A549 (cell line): ENCODE measurements around the gene NR3C2. TPM values are rescaled to one million over a fixed set of nuclear protein-coding genes. Genes with fewer than 3 reads are reported as not detected.

Source experiments
- ATAC-seq, 2 experiments: fragments of 200-7000 bp in 1 of 2; fragments of >200 bp in 1 of 2; cut with Nextera tagmentation in 1 of 2; cut with Tn5 transposase in 1 of 2; 3 replicates each; pipeline versions ENCODE4 v1.8.0 to v1.9.1; 2018 to 2020; ENCODE audit warnings: mild to moderate bottlenecking in 1 of 2, moderate library complexity in 1 of 2
- CTCF ChIA-PET: fragments of 300-600 bp; sonication (Branson Sonifier 250); formaldehyde crosslinking; extraction: SDS; loops from one replicate; lab custom pipeline; 2021; ENCODE audit warnings: antibody characterized with exemption, inconsistent platforms; lab: Yijun Ruan, JAX
- POLR2A ChIA-PET: fragments of 350-600 bp; formaldehyde crosslinking; extraction: SDS; loops from one replicate; lab custom pipeline; 2021; ENCODE audit warnings: antibody characterized with exemption, inconsistent platforms; lab: Yijun Ruan, JAX
- DNase-seq, 2 experiments: peaks; one replicate each; pipeline versions ENCODE4 v3.0.0 to v3.0.0-alpha.2; 2011 to 2016; ENCODE audit warnings: low read depth in 1 of 2, low spot score in 1 of 2
- FAIRE-seq: peaks from 2 replicates; lab custom pipeline; 2011; peaks lifted over from hg19 to GRCh38; lab: Jason Lieb, UNC
- H3K27ac ChIP-seq, 2 experiments: fragments of >200 bp; sonication (Bioruptor Twin); formaldehyde crosslinking; 3 replicates each; pipeline ENCODE4 v1.5.1; 2016 to 2017
- H3K4me1 ChIP-seq: fragments of >200 bp; sonication (Bioruptor Twin); formaldehyde crosslinking; 3 replicates; pipeline ENCODE4 v1.6.1; 2016
- H3K4me2 ChIP-seq: fragments of >200 bp; sonication (Bioruptor Twin); formaldehyde crosslinking; 3 replicates; pipeline ENCODE4 v1.6.1; 2016
- H3K4me3 ChIP-seq: fragments of >200 bp; sonication (Bioruptor Twin); formaldehyde crosslinking; 3 replicates; pipeline ENCODE4 v1.5.1; 2016
- H3K9me3 ChIP-seq: fragments of >200 bp; sonication (Bioruptor Twin); formaldehyde crosslinking; 3 replicates; pipeline ENCODE4 v1.6.1; 2016
- BHLHE40 ChIP-seq: IDR thresholded peaks from 2 replicates; pipeline ENCODE4 v1.6.1; 2012; ENCODE audit warnings: low read depth, low read length, inconsistent platforms
- CBX8 ChIP-seq: fragments of 200-600 bp; sonication (generic); IDR thresholded peaks from 2 replicates; pipeline ENCODE4 v1.6.1; 2016
- CEBPB ChIP-seq, 2 experiments: fragments of >200 bp in 1 of 2; sonication (Bioruptor Twin) in 1 of 2; formaldehyde crosslinking in 1 of 2; IDR thresholded peaks; 2 replicates each; pipeline ENCODE4 v1.6.1; 2012 to 2016
- CHD4 ChIP-seq: fragments of 200-600 bp; sonication (generic); IDR thresholded peaks from 2 replicates; pipeline ENCODE4 v1.6.1; 2016; ENCODE audit warnings: antibody characterized with exemption, mild to moderate bottlenecking, borderline replicate concordance
- E2F6 ChIP-seq: IDR thresholded peaks from 2 replicates; pipeline ENCODE4 v1.6.1; 2012; ENCODE audit warnings: low read depth, borderline replicate concordance
- EHF ChIP-seq: fragments of 250-450 bp; sonication (Bioruptor Pico); IDR thresholded peaks from 2 replicates; pipeline ENCODE4 v1.5.0; 2020; ENCODE audit warnings: mild to moderate bottlenecking
- ESRRA ChIP-seq: fragments of 150-350 bp; IDR thresholded peaks from 2 replicates; pipeline ENCODE4 v1.6.1; 2014; ENCODE audit warnings: mild to moderate bottlenecking, low read length, borderline replicate concordance
- FOSB ChIP-seq: fragments of 250-450 bp; sonication (Bioruptor Pico); IDR thresholded peaks from 2 replicates; pipeline ENCODE4 v1.5.0; 2020; ENCODE audit warnings: mild to moderate bottlenecking, moderate library complexity
- FOXS1 ChIP-seq: fragments of 250-450 bp; sonication (Bioruptor Pico); IDR thresholded peaks from 2 replicates; pipeline ENCODE4 v1.5.0; 2020; ENCODE audit warnings: mild to moderate bottlenecking, moderate library complexity
- HMGXB4 ChIP-seq: fragments of 250-450 bp; sonication (Bioruptor Pico); IDR thresholded peaks from 2 replicates; pipeline ENCODE4 v1.5.0; 2021; ENCODE audit warnings: mild to moderate bottlenecking, moderate library complexity, borderline replicate concordance
- HOXA7 ChIP-seq: fragments of 250-450 bp; sonication (Bioruptor Pico); IDR thresholded peaks from 2 replicates; pipeline ENCODE4 v1.5.0; 2020; ENCODE audit warnings: mild to moderate bottlenecking, moderate library complexity
- JUN ChIP-seq, 2 experiments: fragments of >200 bp; sonication (Bioruptor Twin); formaldehyde crosslinking; IDR thresholded peaks; 2 replicates in 1 of 2; 3 replicates in 1 of 2; pipeline ENCODE4 v1.6.1; 2016 to 2017
- KDM1A ChIP-seq: fragments of 200-600 bp; sonication (generic); IDR thresholded peaks from 2 replicates; pipeline ENCODE4 v1.6.1; 2016; ENCODE audit warnings: low read depth, mild to moderate bottlenecking
- KDM5A ChIP-seq: fragments of 200-600 bp; sonication (generic); IDR thresholded peaks from 2 replicates; pipeline ENCODE4 v1.6.1; 2016; ENCODE audit warnings: antibody characterized with exemption, mild to moderate bottlenecking
- MAX ChIP-seq: IDR thresholded peaks from 2 replicates; pipeline ENCODE4 v1.6.1; 2012
- MYC ChIP-seq: IDR thresholded peaks from 2 replicates; pipeline ENCODE4 v1.6.1; 2012; ENCODE audit warnings: mild to moderate bottlenecking, inconsistent platforms, low read length, improper control_type of control experiment, borderline replicate concordance
- NR3C1 ChIP-seq: fragments of >200 bp; sonication (Bioruptor Twin); formaldehyde crosslinking; IDR thresholded peaks from 3 replicates; pipeline ENCODE4 v1.6.1; 2017
- PHF8 ChIP-seq: fragments of 200-600 bp; sonication (generic); IDR thresholded peaks from 2 replicates; pipeline ENCODE4 v1.6.1; 2016; ENCODE audit warnings: low read depth, mild to moderate bottlenecking, antibody characterized with exemption, moderate library complexity, borderline replicate concordance
- POLR2A ChIP-seq: IDR thresholded peaks from 2 replicates; pipeline ENCODE4 v1.6.1; 2012; ENCODE audit warnings: mild to moderate bottlenecking, low read length
- POLR2AphosphoS2 ChIP-seq: conservative IDR thresholded peaks from 2 replicates; pipeline ENCODE4 v1.6.1; 2012; ENCODE audit warnings: low read length, improper control_type of control experiment, inconsistent platforms
- RARB ChIP-seq: fragments of 250-450 bp; sonication (Bioruptor Pico); IDR thresholded peaks from 2 replicates; pipeline ENCODE4 v1.8.0; 2021; ENCODE audit warnings: mild to moderate bottlenecking, moderate library complexity
- SMC3 ChIP-seq: fragments of >200 bp; sonication (Bioruptor Twin); formaldehyde crosslinking; IDR thresholded peaks from 3 replicates; pipeline ENCODE4 v1.6.1; 2018; ENCODE audit warnings: inconsistent platforms
- TFCP2L1 ChIP-seq: fragments of 250-450 bp; sonication (Bioruptor Pico); IDR thresholded peaks from 2 replicates; pipeline ENCODE4 v1.5.0; 2021; ENCODE audit warnings: mild to moderate bottlenecking
- TP53 ChIP-seq: fragments of 250-450 bp; sonication (Bioruptor Pico); IDR thresholded peaks from 2 replicates; pipeline ENCODE4 v1.5.0; 2021; ENCODE audit warnings: mild to moderate bottlenecking, moderate library complexity
- ZC3H11A ChIP-seq: fragments of 450-650 bp; IDR thresholded peaks from 2 replicates; pipeline ENCODE4 v1.6.1; 2014; ENCODE audit warnings: antibody characterized with exemption, mild to moderate bottlenecking
- WGBS: methylation state at CpG from one replicate; pipeline ENCODE4 v1.1.6; 2017; ENCODE audit errors: missing lambda C conversion rate; 5-methylcytosine and 5-hydroxymethylcytosine counted together
- polyA plus RNA-seq, 4 experiments: library from polyadenylated mRNA; depleted of rRNA in 3 of 4; stranded (reverse); fragments of >200 nt; fragmentation: RNase III in 1 of 4; extraction: RNeasy Plus Mini Kit Qiagen cat#74134 plus additional on column Dnase treatment in 1 of 4; gene quantifications; 2 replicates in 3 of 4; 3 replicates in 1 of 4; pipeline ENCODE4 v1.2.3, GENCODE V29; 2011 to 2017
- TF ChIP-seq, protein P1 (sequence below): fragments of 450-650 bp; IDR thresholded peaks from 2 replicates; pipeline ENCODE4 v1.6.1; 2014; ENCODE audit warnings: antibody characterized with exemption
- TF ChIP-seq, protein P2 (sequence below): fragments of >200 bp; sonication (Bioruptor Twin); formaldehyde crosslinking; IDR thresholded peaks from 3 replicates; pipeline ENCODE4 v1.6.1; 2016

Gene NR3C2
- polyA plus RNA-seq, 2 of the 4 experiments (the other 2 are of a cell fraction) = 0.01 to 0.03 TPM

DNA sequence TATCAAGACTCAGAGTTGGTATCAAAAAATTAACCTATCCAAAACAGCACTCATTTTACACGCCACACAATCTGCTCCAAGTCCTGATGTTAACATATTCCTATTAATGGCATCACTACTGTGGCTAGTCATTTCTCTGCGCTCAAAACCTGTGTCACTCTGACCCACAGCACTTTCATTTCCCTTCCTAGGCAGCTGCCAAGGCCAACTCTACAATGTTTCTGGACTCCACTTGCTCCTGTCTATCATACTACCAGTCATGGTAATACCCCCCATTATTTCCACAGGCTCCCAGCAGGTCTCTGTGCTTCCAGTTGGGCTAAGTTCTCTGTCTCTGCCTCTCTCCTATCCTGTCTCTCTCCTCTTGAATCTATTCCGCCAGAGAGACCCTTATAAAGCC is 323.6 kb downstream of the NR3C2 start:
- ChIA-PET POLR2A (no interaction called here), CTCF (no interaction called here)
- no peaks in the 10 kb centered on the region for H3K9me3 ChIP-seq
- DNase-seq (no peak), FAIRE-seq (no peak), ATAC-seq (no peak)
- H3K4me2 ChIP-seq = no peak overlapping the region
- WGBS = 30% methylated on average over 3 of the region's 3 CpGs
- no peaks in the 10 kb centered on the region for H3K4me1 ChIP-seq
- no peak overlapping the region for H3K27ac ChIP-seq
- TF ChIP-seq, protein P1, sequence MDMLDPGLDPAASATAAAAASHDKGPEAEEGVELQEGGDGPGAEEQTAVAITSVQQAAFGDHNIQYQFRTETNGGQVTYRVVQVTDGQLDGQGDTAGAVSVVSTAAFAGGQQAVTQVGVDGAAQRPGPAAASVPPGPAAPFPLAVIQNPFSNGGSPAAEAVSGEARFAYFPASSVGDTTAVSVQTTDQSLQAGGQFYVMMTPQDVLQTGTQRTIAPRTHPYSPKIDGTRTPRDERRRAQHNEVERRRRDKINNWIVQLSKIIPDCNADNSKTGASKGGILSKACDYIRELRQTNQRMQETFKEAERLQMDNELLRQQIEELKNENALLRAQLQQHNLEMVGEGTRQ = no peak
- TF ChIP-seq NR3C1 = no peak
- no peak for TF ChIP-seq SMC3
- TF ChIP-seq HOXA7 (CRISPR knock-in tag) = no peak
- no peak for TF ChIP-seq PHF8
- TF ChIP-seq POLR2AphosphoS2 = no peak
- no peak for TF ChIP-seq JUN (IDR thresholded peaks at IDR 0.05)
- TF ChIP-seq FOSB (CRISPR knock-in tag) = no peak
- no peak for TF ChIP-seq E2F6
- no peak for TF ChIP-seq FOXS1 (CRISPR knock-in tag)
- TF ChIP-seq POLR2A = no peak
- no peak for TF ChIP-seq RARB (CRISPR knock-in tag)
- TF ChIP-seq ZC3H11A = no peak
- H3K4me3 ChIP-seq = no peak overlapping the region

DNA sequence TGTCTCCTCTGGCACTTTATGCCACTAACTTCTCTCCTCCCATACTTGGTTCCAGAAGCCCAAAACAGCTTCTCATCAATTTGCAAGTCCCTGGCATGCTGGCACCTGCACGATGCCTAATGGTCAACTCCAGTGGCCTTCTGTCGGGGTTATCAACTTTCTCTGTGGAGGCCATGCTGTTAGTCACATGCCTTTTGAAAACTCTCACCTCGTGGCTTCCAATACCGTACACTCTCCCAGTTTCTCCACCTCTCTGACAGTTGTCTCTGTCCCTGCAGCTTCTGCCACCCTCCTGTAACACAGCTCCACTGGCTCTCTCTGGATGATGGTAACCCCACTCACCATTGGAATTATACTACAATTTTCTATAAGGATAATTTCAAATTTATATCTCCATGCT is 324.0 kb downstream of the NR3C2 start:
- ChIA-PET POLR2A (no interaction called here), CTCF (no interaction called here)
- no peak overlapping the region for H3K4me2 ChIP-seq
- H3K4me3 ChIP-seq = no peak overlapping the region
- FAIRE-seq (no peak), DNase-seq (no peak), ATAC-seq (no peak)
- H3K4me1 ChIP-seq = no peaks in the 10 kb centered on the region
- no peaks in the 10 kb centered on the region for H3K9me3 ChIP-seq
- TF ChIP-seq NR3C1 = no peak
- no peak overlapping the region for H3K27ac ChIP-seq
- WGBS = 29% methylated on average over 4 of the region's 4 CpGs

- no peak overlapping the region for H3K4me2 ChIP-seq
- H3K9me3 ChIP-seq = no peaks in the 10 kb centered on the region
- TF ChIP-seq CHD4 = no peak
- TF ChIP-seq, protein P2, sequence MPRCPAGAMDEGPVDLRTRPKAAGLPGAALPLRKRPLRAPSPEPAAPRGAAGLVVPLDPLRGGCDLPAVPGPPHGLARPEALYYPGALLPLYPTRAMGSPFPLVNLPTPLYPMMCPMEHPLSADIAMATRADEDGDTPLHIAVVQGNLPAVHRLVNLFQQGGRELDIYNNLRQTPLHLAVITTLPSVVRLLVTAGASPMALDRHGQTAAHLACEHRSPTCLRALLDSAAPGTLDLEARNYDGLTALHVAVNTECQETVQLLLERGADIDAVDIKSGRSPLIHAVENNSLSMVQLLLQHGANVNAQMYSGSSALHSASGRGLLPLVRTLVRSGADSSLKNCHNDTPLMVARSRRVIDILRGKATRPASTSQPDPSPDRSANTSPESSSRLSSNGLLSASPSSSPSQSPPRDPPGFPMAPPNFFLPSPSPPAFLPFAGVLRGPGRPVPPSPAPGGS = no peak
- TF ChIP-seq KDM1A = no peak
- no peak for TF ChIP-seq ESRRA
- no peak for TF ChIP-seq CEBPB (IDR thresholded peaks at IDR 0.05)
- TF ChIP-seq JUN (IDR thresholded peaks at IDR 0.05) = no peak
- no peak for TF ChIP-seq BHLHE40
- TF ChIP-seq SMC3 = no peak
- TF ChIP-seq POLR2AphosphoS2 = no peak
- H3K4me3 ChIP-seq = no peak overlapping the region
- ATAC-seq (no peak), FAIRE-seq (no peak), DNase-seq (no peak)
- ChIA-PET POLR2A (no interaction called here), CTCF (no interaction called here)
- H3K27ac ChIP-seq = no peak overlapping the region
- 60% methylated on average over 4 of the region's 4 CpGs for WGBS
- H3K4me1 ChIP-seq = no peaks in the 10 kb centered on the region
Observed at GRCh38 chr4:148116969-148117368, 325.2 kb downstream of the NR3C2 start.

DNA sequence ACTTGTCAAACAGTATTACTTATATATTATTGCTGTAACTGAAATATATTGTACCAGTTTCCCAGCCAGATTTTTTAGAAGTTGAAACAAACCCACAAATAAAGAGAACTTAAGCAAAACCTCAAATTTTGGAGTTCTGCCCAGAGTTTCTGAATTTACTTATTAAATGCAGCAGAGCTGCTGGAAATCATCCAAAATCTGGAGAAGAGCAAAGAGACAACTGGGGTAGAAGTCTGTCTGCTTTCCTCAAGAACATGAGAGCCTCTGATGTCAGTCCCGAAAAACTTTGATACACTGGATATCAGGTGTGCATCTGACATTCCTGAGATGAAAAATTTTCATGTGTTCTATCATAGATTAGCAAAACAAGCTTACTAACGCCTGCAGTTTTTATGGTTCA is 325.9 kb downstream of the NR3C2 start:
- ChIA-PET CTCF (no interaction called here), POLR2A (no interaction called here)
- WGBS = 6% methylated on average over 2 of the region's 2 CpGs
- no peak for FAIRE-seq
- ATAC-seq = no peak
- H3K27ac ChIP-seq = no peak overlapping the region
- H3K4me3 ChIP-seq = no peak overlapping the region
- DNase-seq = no peak
- H3K9me3 ChIP-seq = no peaks in the 10 kb centered on the region
- TF ChIP-seq KDM5A (no peak), ESRRA (no peak), ZC3H11A (no peak), HMGXB4 (CRISPR knock-in tag) (no peak), MYC (no peak), TP53 (CRISPR knock-in tag) (no peak), NR3C1 (no peak), RARB (CRISPR knock-in tag) (no peak), TFCP2L1 (CRISPR knock-in tag) (no peak), FOSB (CRISPR knock-in tag) (no peak), MAX (no peak), EHF (CRISPR knock-in tag) (no peak), CBX8 (no peak)
- H3K4me2 ChIP-seq = no peak overlapping the region
- no peaks in the 10 kb centered on the region for H3K4me1 ChIP-seq
